Karpas-422 (cell line): ENCODE results near the gene MTA1. TPM values are rescaled to one million over a fixed set of nuclear protein-coding genes. Genes with fewer than 3 reads are reported as not detected.

Source experiments
- DNase-seq: peaks from one replicate; pipeline ENCODE4 v3.0.0-alpha.2; 2015
- H2AFZ ChIP-seq: fragments of 200-600 bp; sonication (generic); 2 replicates; pipeline ENCODE4 v1.6.1; 2014; ENCODE audit warnings: antibody characterized with exemption, low read length, mixed read lengths
- H3K27ac ChIP-seq: fragments of 200-600 bp; sonication (generic); 2 replicates; pipeline ENCODE4 v1.5.1; 2014; ENCODE audit warnings: mild to moderate bottlenecking, low read length, moderate library complexity
- H3K27me3 ChIP-seq: fragments of 200-600 bp; sonication (generic); 2 replicates; pipeline ENCODE4 v1.6.1; 2014; ENCODE audit warnings: low read length, mixed read lengths
- H3K36me3 ChIP-seq: fragments of 200-600 bp; sonication (generic); 2 replicates; pipeline ENCODE4 v1.6.1; 2014; ENCODE audit warnings: low read length, mixed read lengths; ENCODE audit not compliant: insufficient read depth
- H3K4me1 ChIP-seq: fragments of 200-600 bp; sonication (generic); 2 replicates; pipeline ENCODE4 v1.6.1; 2014; ENCODE audit warnings: mild to moderate bottlenecking, low read length, mixed read lengths
- H3K4me2 ChIP-seq: fragments of 200-600 bp; sonication (generic); 2 replicates; pipeline ENCODE4 v1.6.1; 2014; ENCODE audit warnings: low read length, low read depth, mild to moderate bottlenecking; ENCODE audit not compliant: poor library complexity, severe bottlenecking
- H3K4me3 ChIP-seq: fragments of 200-600 bp; sonication (generic); 2 replicates; pipeline ENCODE4 v1.5.1; 2014; ENCODE audit warnings: mild to moderate bottlenecking, antibody characterized with exemption, low read length, mixed read lengths
- H3K79me2 ChIP-seq: fragments of 200-600 bp; sonication (generic); 2 replicates; pipeline ENCODE4 v1.6.1; 2014; ENCODE audit warnings: mild to moderate bottlenecking, low read length, mixed read lengths
- H3K9ac ChIP-seq: fragments of 200-600 bp; sonication (generic); 2 replicates; pipeline ENCODE4 v1.6.0; 2014; ENCODE audit warnings: low read length
- H3K9me2 ChIP-seq: fragments of 200-600 bp; sonication (generic), shearing (Covaris generic); replicated peaks from 2 replicates; pipeline ENCODE4 v1.6.0; 2014; ENCODE audit warnings: mild to moderate bottlenecking, low read length, moderate library complexity; ENCODE audit not compliant: insufficient read depth
- H3K9me3 ChIP-seq: fragments of 300-700, 200-600 bp; sonication (generic); 2 replicates; pipeline ENCODE4 v1.6.1; 2014; ENCODE audit warnings: low read length, mixed read lengths
- H4K20me1 ChIP-seq: fragments of 200-600 bp; sonication (generic); 2 replicates; pipeline ENCODE4 v1.6.1; 2014; ENCODE audit warnings: mild to moderate bottlenecking, antibody characterized with exemption, low read length, low read depth; ENCODE audit not compliant: insufficient read depth
- total RNA-seq: library from RNA; depleted of rRNA; stranded (reverse); fragments of >200 nt; shearing (Covaris generic); gene quantifications from 2 replicates; pipeline ENCODE4 v1.2.3, GENCODE V29; 2014; ENCODE audit warnings: low replicate concordance

The MTA1 gene
- total RNA-seq, 1 experiment from 2014 or later: 94.6 TPM

- Histone ChIP-seq H3K27ac (peak overlapping the region; percentile 58), H3K36me3 (peaks cover 19% of the 10 kb centered on the region), H3K4me2 (peak overlapping the region; percentile 81), H2AFZ (peak overlapping the region; percentile 24; the same call in 1 of the 2 replicates), H3K27me3 (no peaks in the 10 kb centered on the region), H3K9me2 (no peaks in the 10 kb centered on the region), H3K79me2 (peaks cover 11% of the 10 kb centered on the region), H3K9me3 (no peaks in the 10 kb centered on the region), H3K4me3 (peak overlapping the region; percentile 79), H4K20me1 (peaks cover 8% of the 10 kb centered on the region), H3K4me1 (peaks cover 24% of the 10 kb centered on the region), H3K9ac (peak overlapping the region; percentile 90)
- DNase-seq: no peak
Observed at GRCh38 chr14:105397350-105397931, 22.2 kb upstream of the MTA1 start.

- Histone ChIP-seq H3K9me2 (no peaks in the 10 kb centered on the region), H2AFZ (peak within 1 kb of the TSS; percentile 24; the same call in 1 of the 2 replicates), H3K4me1 (peaks cover 24% of the 10 kb centered on the region), H3K4me2 (peak within 1 kb of the TSS; percentile 81), H3K27me3 (no peaks in the 10 kb centered on the region), H3K4me3 (peak within 1 kb of the TSS; percentile 79), H3K27ac (peak within 1 kb of the TSS; percentile 58), H3K9ac (peak within 1 kb of the TSS; percentile 90), H4K20me1 (peaks cover 8% of the 10 kb centered on the region), H3K79me2 (peaks cover 11% of the 10 kb centered on the region), H3K9me3 (no peaks in the 10 kb centered on the region), H3K36me3 (peaks cover 19% of the 10 kb centered on the region)
- peak; percentile 99 for DNase-seq
Observed at GRCh38 chr14:105398044-105398725, 21.4 kb upstream of the MTA1 start, which contains the start of gene TEX22. Gene TEX22, plus strand, starts transcription at chr14:105398538. Its CDS starts 803 bp downstream, at chr14:105399341.

- no peak overlapping the region for H2AFZ ChIP-seq
- H3K36me3 ChIP-seq: peaks cover 19% of the 10 kb centered on the region
Observed at GRCh38 chr14:105398726-105399465, 20.7 kb upstream of the MTA1 start.

GRCh38 chr14:105399466-105399775 lies 20.2 kb upstream of the MTA1 start:
- Histone ChIP-seq H3K9me3 (no peaks in the 10 kb centered on the region), H3K79me2 (peaks cover 11% of the 10 kb centered on the region), H3K27ac (no peak overlapping the region)

More at GRCh38 chr14:105398726-105399465, 20.7 kb upstream of the MTA1 start:
- Histone ChIP-seq H3K79me2 (peaks cover 11% of the 10 kb centered on the region), H3K4me3 (peak overlapping the region; percentile 79), H3K27me3 (no peaks in the 10 kb centered on the region), H3K9me3 (no peaks in the 10 kb centered on the region), H3K9ac (peak overlapping the region; percentile 90), H3K27ac (peak overlapping the region; percentile 58), H4K20me1 (peaks cover 8% of the 10 kb centered on the region), H3K4me1 (peaks cover 24% of the 10 kb centered on the region), H3K4me2 (peak overlapping the region; percentile 81), H3K9me2 (no peaks in the 10 kb centered on the region)
- peak; percentile 93 for DNase-seq

DNA sequence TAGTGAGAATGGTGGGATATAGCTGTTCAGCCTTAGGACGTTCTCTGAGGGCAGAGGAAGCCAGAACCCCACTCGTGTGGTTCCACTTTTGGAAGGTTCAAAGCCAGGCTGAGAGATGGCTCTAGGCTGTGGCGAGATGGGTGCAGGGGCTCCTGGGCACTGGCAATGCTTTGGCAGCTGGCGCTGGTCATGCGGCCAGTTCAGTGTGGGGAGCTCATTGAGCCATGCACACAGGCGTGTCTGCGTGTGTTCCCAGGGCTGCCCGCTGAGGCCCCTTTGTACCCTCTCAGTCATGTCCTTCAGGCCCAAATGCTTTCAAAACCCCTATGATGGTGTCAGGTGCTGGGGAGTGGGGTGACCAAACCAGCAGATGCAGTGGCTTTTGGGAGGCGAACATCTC lies 19.6 kb upstream of the MTA1 start:
- no peaks in the 10 kb centered on the region for H3K27me3 ChIP-seq
- H3K4me2 ChIP-seq: peak overlapping the region; percentile 81
- H3K9ac ChIP-seq: peak overlapping the region; percentile 90
- peak overlapping the region; percentile 79; the same call in 1 of the 2 replicates for H3K4me3 ChIP-seq
- H3K27ac ChIP-seq: no peak overlapping the region
- peaks cover 11% of the 10 kb centered on the region for H3K79me2 ChIP-seq
- H3K4me1 ChIP-seq: peaks cover 24% of the 10 kb centered on the region
- H3K36me3 ChIP-seq: peaks cover 19% of the 10 kb centered on the region
- H3K9me2 ChIP-seq: no peaks in the 10 kb centered on the region
- H4K20me1 ChIP-seq: peaks cover 8% of the 10 kb centered on the region
- H3K9me3 ChIP-seq: no peaks in the 10 kb centered on the region
- no peak for DNase-seq
- H2AFZ ChIP-seq: no peak overlapping the region

More at GRCh38 chr14:105399466-105399775, 20.2 kb upstream of the MTA1 start:
- Histone ChIP-seq H3K4me3 (peak overlapping the region; percentile 79), H3K9ac (peak overlapping the region; percentile 90), H3K9me2 (no peaks in the 10 kb centered on the region), H3K4me1 (peaks cover 24% of the 10 kb centered on the region), H4K20me1 (peaks cover 8% of the 10 kb centered on the region), H3K4me2 (peak overlapping the region; percentile 81), H2AFZ (no peak overlapping the region), H3K27me3 (no peaks in the 10 kb centered on the region), H3K36me3 (peaks cover 19% of the 10 kb centered on the region)
- no peak for DNase-seq

DNA sequence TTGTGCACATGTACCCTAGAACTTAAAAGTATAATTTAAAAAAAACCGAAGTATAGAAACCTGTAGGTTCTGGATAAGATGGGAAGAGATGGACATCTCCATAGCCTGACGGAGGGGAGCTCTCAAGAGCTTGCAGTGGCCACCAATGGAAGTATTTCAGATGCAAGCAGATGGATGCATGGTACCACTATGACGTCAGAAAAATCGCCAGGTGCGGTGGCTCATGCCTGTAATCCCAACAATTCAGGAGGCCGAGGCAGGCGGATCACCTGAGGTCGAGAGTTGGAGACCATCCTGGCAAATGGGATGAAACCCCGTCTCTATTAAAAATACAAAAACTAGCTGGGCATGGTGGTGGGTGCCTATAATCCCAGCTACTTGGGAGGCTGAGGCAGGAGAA lies 17.9 kb upstream of the MTA1 start:
- Histone ChIP-seq H3K27me3 (no peaks in the 10 kb centered on the region), H4K20me1 (peaks cover 8% of the 10 kb centered on the region), H3K9me3 (no peaks in the 10 kb centered on the region), H3K9ac (no peak overlapping the region), H3K4me1 (peaks cover 24% of the 10 kb centered on the region), H3K9me2 (no peaks in the 10 kb centered on the region), H3K79me2 (peaks cover 11% of the 10 kb centered on the region), H3K4me3 (no peak overlapping the region), H3K4me2 (no peak overlapping the region), H3K36me3 (peaks cover 19% of the 10 kb centered on the region), H3K27ac (no peak overlapping the region), H2AFZ (no peak overlapping the region)
- DNase-seq: no peak

- DNase-seq: no peak
- H3K9ac ChIP-seq: no peak overlapping the region
- H3K4me1 ChIP-seq: peaks cover 3% of the 10 kb centered on the region; the same call in 1 of the 2 replicates
- no peaks in the 10 kb centered on the region for H3K9me3 ChIP-seq
- H3K79me2 ChIP-seq: no peaks in the 10 kb centered on the region
- H2AFZ ChIP-seq: no peak overlapping the region
- H4K20me1 ChIP-seq: peaks cover 17% of the 10 kb centered on the region
- no peaks in the 10 kb centered on the region for H3K27me3 ChIP-seq
- H3K4me2 ChIP-seq: no peak overlapping the region
- no peaks in the 10 kb centered on the region for H3K36me3 ChIP-seq
- no peaks in the 10 kb centered on the region for H3K9me2 ChIP-seq
- H3K4me3 ChIP-seq: no peak overlapping the region
- H3K27ac ChIP-seq: no peak overlapping the region
Observed at GRCh38 chr14:105408592-105408991, 11.0 kb upstream of the MTA1 start.

GRCh38 chr14:105409364-105409763 lies 10.3 kb upstream of the MTA1 start:
- Histone ChIP-seq H3K4me1 (peaks cover 3% of the 10 kb centered on the region; the same call in 1 of the 2 replicates), H3K27ac (no peak overlapping the region), H2AFZ (no peak overlapping the region), H3K4me3 (no peak overlapping the region), H3K27me3 (no peaks in the 10 kb centered on the region), H3K4me2 (no peak overlapping the region), H3K9me2 (no peaks in the 10 kb centered on the region), H3K36me3 (no peaks in the 10 kb centered on the region), H3K79me2 (no peaks in the 10 kb centered on the region), H3K9ac (no peak overlapping the region), H3K9me3 (no peaks in the 10 kb centered on the region), H4K20me1 (peaks cover 17% of the 10 kb centered on the region)
- DNase-seq: no peak
